Lung (tissue), 12 donors: Measurements from ENCODE around the gene UBR2. TPM values are rescaled to one million over a fixed set of nuclear protein-coding genes. Genes with fewer than 3 reads are reported as not detected.
"Not testable (repeated sequence)": the region's sequence is repeated elsewhere in the genome, so short reads cannot be mapped to it uniquely, and the experiment has no call there.

Experiments used
- ATAC-seq: fragments of 200-7000 bp; cut with Tn5 transposase; one replicate; pipeline ENCODE4 v1.9.1; 2020; ENCODE audit warnings: moderate number of reproducible peaks; ENCODE audit not compliant: insufficient read depth, low FRiP score
- DNase-seq, 3 donors: peaks; one replicate each; pipeline ENCODE4 v3.0.0-alpha.2; 2013 to 2017
- H3K27ac ChIP-seq, 2 donors: one replicate each; pipeline ENCODE4 v1.5.1; 2013; ENCODE audit warnings: mild to moderate bottlenecking in 2 of 2, moderate library complexity in 2 of 2, control low read depth in 1 of 2, inconsistent platforms in 1 of 2, low read depth in 1 of 2, low read length in 1 of 2
- H3K27me3 ChIP-seq, 3 donors: one replicate each; pipeline ENCODE4 v1.5.1; 2013; ENCODE audit warnings: low read length in 2 of 3; ENCODE audit not compliant: control insufficient read depth in 3 of 3, insufficient read depth in 3 of 3
- H3K36me3 ChIP-seq, 4 donors: one replicate each; pipeline ENCODE4 v1.5.1; 2013; ENCODE audit warnings: low read length in 4 of 4, mild to moderate bottlenecking in 1 of 4, moderate library complexity in 1 of 4; ENCODE audit not compliant: control insufficient read depth in 4 of 4, insufficient read depth in 4 of 4
- H3K4me1 ChIP-seq, 5 donors: one replicate each; pipeline ENCODE4 v1.5.1; 2013; ENCODE audit warnings: low read length in 5 of 5, mild to moderate bottlenecking in 2 of 5, moderate library complexity in 1 of 5; ENCODE audit not compliant: control insufficient read depth in 5 of 5, insufficient read depth in 5 of 5
- H3K4me3 ChIP-seq: one replicate; pipeline ENCODE4 v1.5.1; 2013; ENCODE audit warnings: mild to moderate bottlenecking, control low read depth, moderate library complexity
- H3K9ac ChIP-seq, 2 donors: one replicate each; pipeline ENCODE4 v1.5.1; 2013; ENCODE audit warnings: low read length in 2 of 2, control low read depth in 1 of 2; ENCODE audit not compliant: insufficient read depth in 1 of 2
- H3K9me3 ChIP-seq, 4 donors: one replicate each; pipeline ENCODE4 v1.5.1; 2013; ENCODE audit warnings: low read length in 3 of 4, mild to moderate bottlenecking in 1 of 4, moderate library complexity in 1 of 4; ENCODE audit not compliant: control insufficient read depth in 4 of 4, insufficient read depth in 3 of 4
- CTCF ChIP-seq: IDR thresholded peaks from 2 replicates; pipeline ENCODE4 v1.5.1; 2012; ENCODE audit warnings: mild to moderate bottlenecking; ENCODE audit errors: control extremely low read depth, extremely low read depth
- WGBS, 2 donors: extraction: QIAGEN DNeasy Blood & Tissue Kit; methylation state at CpG; one replicate each; pipeline ENCODE4 v1.1.7; 2013; 5-methylcytosine and 5-hydroxymethylcytosine counted together
- polyA plus RNA-seq, 2 donors: library from polyadenylated mRNA; stranded (reverse); fragments of 200-250 nt; gene quantifications; one replicate each; pipeline ENCODE4 v1.2.1, GENCODE V29; 2013
- total RNA-seq, 2 donors: library from RNA; depleted of rRNA in 1 of 2; stranded (reverse); fragments of >200 nt in 1 of 2; gene quantifications; one replicate each; pipeline ENCODE4 v1.2.1, GENCODE V29; 2014 to 2021
- donor health status: control.
- donor health status: control.
- donor health status: Bipolar disorder and iron deficiency.
- donor health status: healthy.
- donor health status: DM: yes; HTN: yes; CAD: no.

Gene UBR2
- total and polyA plus RNA-seq, 4 donors = 8.4 to 45.4 (median 19.0) TPM

DNA sequence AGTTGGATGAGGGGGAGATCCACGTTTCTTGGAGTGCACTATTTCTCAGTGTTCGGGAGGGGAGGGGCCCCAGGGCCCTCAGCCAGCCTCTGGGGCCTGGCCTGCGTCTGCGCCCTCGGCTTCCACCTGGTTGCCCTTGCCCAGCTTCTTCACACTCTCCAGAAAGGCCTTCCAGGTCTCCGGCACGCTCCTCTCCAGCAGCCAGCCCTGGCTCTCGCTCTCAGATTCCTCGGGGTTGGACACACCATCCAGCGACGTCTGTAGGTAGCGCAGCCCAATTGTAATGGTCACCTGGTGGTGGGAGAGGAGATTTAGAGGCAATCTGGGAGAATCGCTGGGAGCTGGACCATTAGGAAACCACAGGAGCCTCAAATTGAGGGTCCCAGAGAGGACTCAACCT is 134.4 kb downstream of the UBR2 start:
- peaks cover 0 to 1% (median 0%) of the 10 kb centered on the region in 5 donors for H3K4me1 ChIP-seq
- no peak for ATAC-seq
- peaks cover 3 to 11% (median 5%) of the 10 kb centered on the region in 4 donors for H3K36me3 ChIP-seq
- no peak for DNase-seq
- H3K9ac ChIP-seq = no peak overlapping the region
- no peak overlapping the region for H3K27ac ChIP-seq
- H3K4me3 ChIP-seq = no peak overlapping the region
- H3K9me3 ChIP-seq = no peaks in the 10 kb centered on the region
- H3K27me3 ChIP-seq = no peaks in the 10 kb centered on the region
- 86% methylated on average over 13 of the region's 13 CpGs for WGBS, 2 donors
- TF ChIP-seq CTCF = no peak

- no peak for TF ChIP-seq CTCF
- Histone ChIP-seq H3K36me3 (no peaks in the 10 kb centered on the region), H3K4me1 (no peaks in the 10 kb centered on the region), H3K27me3 (no peaks in the 10 kb centered on the region), H3K27ac (no peak overlapping the region), H3K9me3 (no peaks in the 10 kb centered on the region), H3K9ac (no peak overlapping the region), H3K4me3 (no peak overlapping the region)
- no peak for ATAC-seq
- DNase-seq = no peak
- WGBS, 2 donors = 56 to 93% methylated on average over 2 of the region's 2 CpGs
These were observed 138.4 kb downstream of the UBR2 start for GRCh38 chr6:42702200-42702599.

GRCh38 chr6:42702786-42703185 is 139.0 kb downstream of the UBR2 start:
- H3K9ac ChIP-seq, H3K9me3 ChIP-seq, ATAC-seq, H3K36me3 ChIP-seq, H3K27me3 ChIP-seq, H3K27ac ChIP-seq, DNase-seq, H3K4me3 ChIP-seq, H3K4me1 ChIP-seq: not testable (repeated sequence)
- WGBS, 2 donors = 92 to 94% methylated on average over 3 of the region's 3 CpGs

- Histone ChIP-seq H3K4me3 (no peak overlapping the region), H3K9ac (peak overlapping the region in 1 of 2 donors; percentile 65), H3K9me3 (no peaks in the 10 kb centered on the region), H3K36me3 (no peaks in the 10 kb centered on the region), H3K4me1 (no peaks in the 10 kb centered on the region), H3K27me3 (no peaks in the 10 kb centered on the region), H3K27ac (no peak overlapping the region)
- ATAC-seq = no peak
- WGBS, 2 donors = 73 to 74% methylated on average over 24 of the region's 24 CpGs
- TF ChIP-seq CTCF = no peak
- DNase-seq = peak; percentile 52 to 72 (median 67)
These were observed 140.6 kb downstream of the UBR2 start for GRCh38 chr6:42704251-42704936.
